Right lung (tissue), 5 donors: Measurements from ENCODE around the gene JAKMIP2. TPM values are rescaled to one million over a fixed set of nuclear protein-coding genes. Genes with fewer than 3 reads are reported as not detected.
"Not testable (repeated sequence)": the region's sequence is repeated elsewhere in the genome, so short reads cannot be mapped to it uniquely, and the experiment has no call there.

Experiments used
- DNase-seq, 2 donors: peaks; one replicate each; pipeline ENCODE4 v3.0.0-alpha.2; 2013
- polyA plus RNA-seq, 5 donors: library from polyadenylated mRNA; unstranded; fragments of 120-200 nt; gene quantifications; one replicate each; pipeline versions ENCODE4 v1.2.1 to v1.2.3, GENCODE V29; 2013; ENCODE audit warnings: inconsistent platforms in 1 of 5, low replicate concordance in 1 of 5; ENCODE audit not compliant: insufficient read length in 5 of 5, insufficient read depth in 1 of 5

Gene JAKMIP2
- polyA plus RNA-seq, 5 donors: 5.6 to 11.6 (median 6.5) TPM

DNA sequence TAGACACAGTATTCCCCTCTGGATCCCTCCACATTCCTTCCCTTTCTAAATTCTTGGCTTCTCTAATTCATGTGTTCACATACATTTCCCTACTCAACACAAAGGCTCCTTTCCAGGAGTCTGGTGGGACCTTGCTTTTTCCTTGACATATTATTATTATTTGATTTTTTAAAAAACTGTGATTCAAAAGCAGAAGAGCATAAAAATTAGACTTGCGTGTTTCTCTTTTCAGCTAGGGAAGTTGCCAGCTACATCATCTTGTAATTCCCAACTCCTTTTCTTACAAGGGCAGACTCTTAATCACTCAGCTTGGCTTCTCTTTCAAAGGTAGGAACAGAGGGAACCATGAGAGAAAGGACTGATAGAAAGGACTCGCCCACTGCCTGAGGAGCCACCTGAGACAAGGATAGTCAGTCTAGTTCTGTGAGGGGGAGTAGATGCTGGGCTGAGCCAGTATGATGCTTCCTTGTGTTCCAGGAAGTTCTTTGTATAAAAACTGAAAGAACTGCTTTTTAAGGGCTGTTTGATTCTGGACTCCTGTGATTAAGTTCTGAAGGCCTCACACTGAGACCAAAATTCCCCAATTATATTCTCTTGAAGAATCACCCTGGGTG lies 221.7 kb downstream of the JAKMIP2 start:
- DNase-seq: no peak

DNA sequence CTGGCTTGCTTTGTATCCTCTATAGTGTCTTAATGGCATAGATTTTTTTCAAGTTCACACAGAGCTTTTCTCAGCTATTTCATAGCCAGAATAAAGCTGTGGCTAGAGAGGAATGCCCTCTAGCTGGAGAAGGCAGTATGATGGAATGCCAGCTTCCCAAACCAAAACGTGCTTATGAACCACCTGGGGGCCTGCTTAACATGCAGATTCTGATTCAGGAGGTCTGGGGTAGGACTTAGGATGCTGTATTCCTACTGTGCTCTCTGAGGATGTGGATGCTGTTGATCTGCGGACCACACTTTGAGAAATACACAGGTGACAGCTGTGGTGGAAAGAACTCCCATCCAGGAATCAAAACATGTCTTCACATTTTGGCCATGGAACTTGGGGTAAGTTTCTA lies 222.8 kb downstream of the JAKMIP2 start:
- DNase-seq: no peak

DNA sequence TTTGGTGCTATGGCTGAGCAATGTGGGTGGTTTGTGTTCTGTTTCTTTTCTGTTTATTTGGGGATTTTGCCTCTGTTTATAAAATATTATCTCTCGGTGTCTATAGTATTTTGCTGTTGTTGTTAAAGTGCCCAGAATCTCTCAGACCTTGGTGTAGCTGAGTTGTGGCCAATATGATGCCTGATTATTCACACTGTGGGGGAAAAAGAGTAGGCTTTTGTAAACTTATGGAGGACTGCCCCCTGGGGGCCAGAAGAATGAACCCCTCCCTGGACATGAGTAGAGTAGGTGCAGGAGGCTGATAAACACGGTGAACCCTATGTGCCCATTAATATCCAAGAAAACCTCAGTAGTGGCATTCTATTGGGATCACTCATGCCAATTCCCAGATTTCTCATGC lies 223.7 kb downstream of the JAKMIP2 start:
- DNase-seq: peak; percentile 20 to 43

DNA sequence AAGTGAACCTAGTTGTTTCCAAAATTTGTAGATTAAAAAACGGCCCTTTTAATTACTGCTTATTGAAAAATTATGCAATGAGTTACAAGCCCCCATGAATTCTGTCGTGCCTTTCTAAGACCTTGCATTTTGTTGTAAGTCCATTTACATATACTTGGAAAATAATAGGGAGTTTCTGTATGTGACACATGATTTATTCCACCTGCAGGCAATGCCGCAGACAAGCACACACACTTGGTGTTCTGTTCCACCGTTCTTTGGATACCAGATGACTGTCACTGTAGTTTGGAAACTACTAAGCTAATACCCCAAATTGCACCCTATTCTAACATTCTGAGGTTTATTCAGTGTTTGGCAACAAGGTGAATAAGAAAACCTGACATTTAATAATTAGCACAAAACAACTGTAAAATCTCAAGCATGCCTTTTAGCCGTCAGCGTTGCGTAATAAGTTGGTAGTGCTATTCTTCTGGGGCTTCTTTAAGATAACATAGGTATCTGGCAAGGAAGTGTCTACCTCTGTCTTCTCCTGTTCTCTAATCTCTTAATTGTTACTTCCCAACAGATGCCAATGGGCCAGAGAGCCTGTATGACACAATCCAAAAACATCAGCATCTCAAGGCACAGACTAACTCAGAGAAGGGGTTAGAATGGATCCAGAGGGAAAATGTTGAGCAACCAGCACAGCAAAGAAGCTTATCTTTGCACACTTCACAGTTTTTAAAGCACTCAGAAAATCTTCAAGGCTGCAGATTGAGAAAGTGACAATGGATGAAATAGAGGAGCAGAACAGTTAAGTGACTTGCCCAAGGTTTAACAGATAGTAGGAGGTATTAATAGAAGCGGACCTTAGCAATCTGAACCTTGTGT lies 224.4 kb downstream of the JAKMIP2 start:
- peak; percentile 25 to 47 for DNase-seq

DNA sequence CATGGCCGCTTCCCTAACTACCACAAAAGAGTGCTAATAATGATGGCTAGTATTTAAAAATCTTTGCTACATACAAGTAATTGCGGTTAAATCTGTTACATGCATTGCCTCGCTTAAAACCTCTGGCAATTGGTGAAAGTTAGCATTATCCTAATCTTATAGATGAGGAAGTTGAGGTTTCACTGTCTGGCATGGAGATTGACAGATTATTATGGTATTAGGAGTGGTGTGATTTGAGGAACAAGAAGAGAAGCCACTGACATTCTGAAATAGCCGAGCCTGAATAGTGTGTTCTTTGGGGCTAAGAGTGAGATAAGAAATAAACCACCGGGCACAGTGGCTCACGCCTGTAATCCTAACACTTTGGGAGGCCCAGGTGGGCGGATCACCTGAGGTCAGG lies 227.4 kb downstream of the JAKMIP2 start:
- DNase-seq: no peak

DNA sequence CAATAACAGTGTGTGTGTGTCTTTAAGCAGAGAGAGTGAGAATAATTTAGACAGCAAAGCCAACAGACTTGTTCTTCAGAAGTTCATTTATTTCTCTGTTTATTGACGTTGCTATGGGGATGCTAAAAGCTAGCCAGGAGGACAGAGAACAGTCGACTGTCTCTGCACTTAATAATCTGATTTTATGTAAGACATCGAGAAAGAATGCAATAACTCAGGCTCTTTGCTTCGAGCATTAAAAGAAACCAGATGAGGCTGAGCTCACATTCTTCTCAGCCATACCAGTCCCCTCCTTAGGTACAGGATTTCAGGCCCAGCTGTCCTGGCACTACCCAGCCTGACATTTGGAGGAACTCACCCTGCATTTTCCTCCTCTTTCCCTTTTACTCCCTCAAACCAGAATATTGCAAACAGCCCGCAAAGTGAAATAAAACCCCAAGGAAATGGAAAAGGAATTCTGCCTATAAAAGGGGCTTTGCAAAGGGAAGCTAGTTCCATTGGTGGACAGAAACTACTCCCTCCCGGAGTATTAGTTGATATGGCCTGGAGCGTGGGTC lies 228.2 kb downstream of the JAKMIP2 start:
- peak; percentile 62 to 74 for DNase-seq

DNA sequence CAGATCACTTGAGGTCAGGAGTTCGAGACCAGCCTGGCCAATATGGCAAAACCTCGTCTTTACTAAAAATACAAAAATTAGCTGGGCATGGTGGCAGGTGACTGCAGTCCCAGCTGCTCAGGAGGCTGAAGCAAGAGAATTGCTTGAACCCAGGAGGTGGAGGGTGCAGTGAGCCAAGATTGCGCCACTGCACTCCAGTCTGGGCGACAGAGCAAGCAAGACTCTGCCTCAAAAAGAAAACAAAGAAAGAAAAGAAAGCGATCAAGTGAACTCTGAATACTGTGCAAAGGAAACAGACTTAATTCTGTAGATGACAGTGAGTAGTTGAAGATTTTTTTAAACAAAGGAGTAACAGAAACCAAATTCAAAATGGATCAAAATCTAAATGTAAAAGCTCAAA lies 228.7 kb downstream of the JAKMIP2 start:
- DNase-seq: not testable (repeated sequence)

DNA sequence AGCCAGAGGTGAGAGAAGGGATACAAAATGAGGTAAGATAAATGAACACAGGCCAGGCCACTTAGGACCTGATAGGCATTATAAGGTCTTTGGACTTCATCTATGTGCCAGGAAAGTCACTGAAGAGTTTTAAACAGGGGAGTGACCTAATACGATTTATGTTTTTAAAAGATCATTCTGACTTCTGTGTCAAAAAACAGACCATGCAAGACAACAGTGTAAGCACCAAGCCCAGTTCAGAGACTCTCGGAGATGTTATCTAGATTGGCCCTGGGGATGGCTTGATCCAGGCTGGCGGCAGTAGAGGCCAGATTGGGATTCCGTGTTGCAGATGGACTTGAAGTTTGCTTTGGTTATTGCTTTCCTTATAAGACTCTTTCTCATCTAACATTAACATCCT lies 229.6 kb downstream of the JAKMIP2 start:
- DNase-seq: no peak

DNA sequence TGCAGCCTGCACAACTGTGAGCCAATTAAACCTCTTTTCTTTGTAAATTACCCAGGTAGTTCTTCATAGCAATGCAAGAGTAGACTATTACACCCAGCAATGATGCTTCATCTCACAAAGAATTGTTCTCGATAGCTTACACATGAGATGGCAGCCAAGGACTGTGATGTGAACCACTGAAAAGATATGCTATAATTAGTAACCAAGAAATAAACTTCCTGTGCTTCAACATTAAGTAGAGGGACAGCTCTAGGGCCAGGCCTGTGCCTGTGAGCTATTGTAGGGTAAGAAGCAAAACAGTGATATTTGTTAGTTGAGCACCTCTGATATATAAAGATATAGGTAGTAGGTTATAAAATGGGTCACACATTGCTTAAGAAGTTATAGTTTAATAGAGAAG lies 230.9 kb downstream of the JAKMIP2 start:
- no peak for DNase-seq

DNA sequence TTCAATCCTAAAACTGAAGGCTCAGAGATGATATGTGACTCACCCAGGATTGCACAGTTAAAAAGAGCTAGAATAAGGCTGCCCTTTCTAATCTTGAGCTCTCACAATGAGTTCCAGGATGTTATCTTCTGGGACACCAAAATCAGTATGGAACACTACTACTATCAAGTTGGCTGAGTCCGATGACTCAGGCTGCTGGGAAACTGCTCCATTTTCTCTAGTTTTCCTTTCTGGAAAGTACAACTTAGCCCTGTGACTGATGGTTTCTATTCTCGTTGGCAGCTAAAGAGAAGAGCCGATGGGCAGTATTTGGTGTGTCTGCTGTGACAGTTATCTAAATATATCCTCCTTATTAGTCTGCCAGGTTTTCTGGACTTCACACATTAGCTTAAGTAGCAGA lies 234.8 kb downstream of the JAKMIP2 start:
- DNase-seq: no peak

DNA sequence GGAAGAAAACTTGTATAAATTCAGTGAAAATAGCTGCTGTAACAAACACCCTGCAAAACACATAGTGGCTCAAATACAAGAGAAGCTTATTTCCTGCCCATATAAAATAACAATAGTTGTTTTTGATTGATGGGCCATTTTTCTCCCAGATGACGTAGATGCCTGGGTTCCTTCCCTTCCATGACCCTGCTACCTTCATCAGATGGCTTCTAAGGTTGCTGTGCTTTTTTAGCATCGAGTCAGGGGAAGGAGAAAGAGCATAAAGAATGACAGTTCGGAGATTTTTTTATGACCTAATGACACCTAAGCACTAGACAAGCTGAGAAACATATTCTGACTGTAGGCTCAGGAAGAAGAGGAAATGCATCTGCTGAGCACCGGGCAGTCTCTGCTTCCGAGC lies 238.0 kb downstream of the JAKMIP2 start:
- DNase-seq: no peak

DNA sequence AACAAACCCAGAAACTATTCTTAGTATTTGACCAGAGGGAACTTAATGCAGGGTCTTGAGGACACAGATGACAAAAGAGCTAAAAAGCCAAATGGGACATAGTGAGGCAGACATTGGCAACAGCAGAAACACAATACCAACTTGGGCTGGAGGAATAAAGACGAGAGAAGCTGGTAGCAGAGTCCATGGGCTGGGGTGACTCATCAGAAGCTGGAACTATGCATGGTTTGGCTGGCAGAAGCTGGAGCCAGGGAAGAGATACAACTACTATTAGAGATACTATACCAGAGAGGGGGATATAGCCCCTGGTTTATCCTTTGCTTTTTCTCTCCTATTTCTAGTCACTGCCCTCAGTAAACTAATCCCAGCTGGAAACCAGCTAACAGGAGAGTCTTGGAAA lies 243.5 kb downstream of the JAKMIP2 start:
- no peak for DNase-seq

DNA sequence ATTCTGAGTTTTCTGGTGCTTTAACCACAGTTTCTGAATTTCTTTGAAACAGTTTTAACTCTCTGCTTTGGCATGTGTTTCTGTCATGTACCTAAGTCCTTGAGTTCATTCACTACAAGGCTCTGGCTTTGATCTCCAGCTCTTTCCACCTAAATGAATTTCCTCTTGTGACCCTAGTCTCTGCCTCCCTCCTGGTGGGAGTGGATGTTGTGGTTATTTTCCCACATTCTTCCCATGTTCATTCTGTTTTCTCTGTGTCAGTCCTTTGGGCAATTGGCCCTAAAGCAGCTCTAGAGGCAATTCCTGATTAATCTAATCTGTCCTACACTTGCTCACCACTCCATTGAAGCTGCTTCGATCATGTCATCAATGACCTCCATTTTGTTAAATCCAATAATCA lies 244.3 kb downstream of the JAKMIP2 start:
- no peak for DNase-seq

Other genes with a start within 250 kb of the JAKMIP2 start
- gene SPINK1, start 48.9 kb upstream of the JAKMIP2 start, polyA plus RNA-seq: 1 to 10 TPM in 3 of 5 donors, under 1 TPM in 2; 0.93 to 1.9 (median 1.0) TPM
- gene SCGB3A2, start 96.0 kb upstream of the JAKMIP2 start, polyA plus RNA-seq: 1,000 to 10,000 TPM; 1,303 to 2,692 (median 2,261) TPM
- 1 to 10 TPM in 4 of 5 donors, under 1 TPM in 1; 0.94 to 3.8 (median 2.1) TPM for gene C5orf46, start 123.8 kb upstream of the JAKMIP2 start, polyA plus RNA-seq